NCI-H748 treated with DMSO at 0.1 percent for 48 hours (cell line): ENCODE measurements around the gene AFDN.

Experiments used
- DNase-seq: peaks from one replicate; lab custom pipeline; 2025; lab: John Stamatoyannopoulos, UW

Gene AFDN

GRCh38 chr6:167796192-167796981 lies 30.3 kb upstream of the AFDN start:
- DNase-seq, result no peak

- no peak for DNase-seq
These were observed 29.7 kb upstream of the AFDN start for GRCh38 chr6:167797011-167797471.

- DNase-seq, result no peak
These were observed 29.0 kb upstream of the AFDN start for GRCh38 chr6:167797476-167798265.

GRCh38 chr6:167798453-167798852 lies 28.3 kb upstream of the AFDN start:
- DNase-seq, result no peak

- no peak for DNase-seq
These were observed 27.5 kb upstream of the AFDN start for GRCh38 chr6:167799033-167799821.

GRCh38 chr6:167800549-167800948 lies 26.2 kb upstream of the AFDN start:
- no peak for DNase-seq

GRCh38 chr6:167801263-167801662 lies 25.4 kb upstream of the AFDN start:
- DNase-seq, result no peak

- no peak for DNase-seq
These were observed 24.4 kb upstream of the AFDN start for GRCh38 chr6:167802339-167802738.

- DNase-seq, result no peak
These were observed 22.9 kb upstream of the AFDN start for GRCh38 chr6:167803816-167804215.

- no peak for DNase-seq
These were observed 22.3 kb upstream of the AFDN start for GRCh38 chr6:167804281-167805013.

- no peak for DNase-seq
These were observed 21.2 kb upstream of the AFDN start for GRCh38 chr6:167805349-167806060.

- no peak for DNase-seq
These were observed 20.5 kb upstream of the AFDN start for GRCh38 chr6:167806061-167806700.

- DNase-seq, result no peak
These were observed 19.5 kb upstream of the AFDN start for GRCh38 chr6:167807200-167807599.

GRCh38 chr6:167807756-167808155 lies 19.0 kb upstream of the AFDN start:
- DNase-seq, result no peak

- peak; percentile 75 for DNase-seq
These were observed 15.7 kb upstream of the AFDN start for GRCh38 chr6:167811040-167811439.

- peak; percentile 91 for DNase-seq
These were observed 15.1 kb upstream of the AFDN start for GRCh38 chr6:167811442-167812087.

GRCh38 chr6:167812088-167812487 lies 14.6 kb upstream of the AFDN start:
- DNase-seq, result no peak

GRCh38 chr6:167815296-167815980 lies 11.3 kb upstream of the AFDN start:
- no peak for DNase-seq

- DNase-seq, result no peak
These were observed 9.7 kb upstream of the AFDN start for GRCh38 chr6:167817016-167817415.
